ENCODE results near the gene ZCCHC14.

Gene ZCCHC14

GRCh38 chr16:87359121-87359520 is 133.7 kb downstream of the ZCCHC14 start:
- no peak for TF ChIP-seq CTCF (IDR thresholded peaks at IDR 0.05; ENCODE audit: borderline replicate concordance, control extremely low read depth, extremely low read depth, insufficient read depth, missing control alignments)
- in situ Hi-C loops (cut with MboI; ENCODE audit: low sequenced_read_pairs, unreplicated experiment), result no loop called here
- DNase-seq (ENCODE audit: low spot score), result no peak

GRCh38 chr16:87358696-87359095 is 134.1 kb downstream of the ZCCHC14 start:
- no peak for TF ChIP-seq CTCF (IDR thresholded peaks at IDR 0.05; ENCODE audit: borderline replicate concordance, control extremely low read depth, extremely low read depth, insufficient read depth, missing control alignments)
- in situ Hi-C loops (cut with MboI; ENCODE audit: low sequenced_read_pairs, unreplicated experiment), result no loop called here
- DNase-seq (ENCODE audit: low spot score), result no peak

GRCh38 chr16:87358250-87358649 is 134.6 kb downstream of the ZCCHC14 start:
- in situ Hi-C loops (cut with MboI; ENCODE audit: low sequenced_read_pairs, unreplicated experiment), result no loop called here
- TF ChIP-seq CTCF (IDR thresholded peaks at IDR 0.05; ENCODE audit: borderline replicate concordance, control extremely low read depth, extremely low read depth, insufficient read depth, missing control alignments), result no peak
- DNase-seq (ENCODE audit: low spot score), result no peak

GRCh38 chr16:87356491-87356853 is 136.4 kb downstream of the ZCCHC14 start:
- in situ Hi-C loops (cut with MboI; ENCODE audit: low sequenced_read_pairs, unreplicated experiment), result no loop called here
- DNase-seq (ENCODE audit: low spot score), result no peak
- no peak for TF ChIP-seq CTCF (IDR thresholded peaks at IDR 0.05; ENCODE audit: borderline replicate concordance, control extremely low read depth, extremely low read depth, insufficient read depth, missing control alignments)

Data from GM13976 (cell line).